Left kidney (tissue), 2 donors: ENCODE results near the gene NBEA. TPM values are rescaled to one million over a fixed set of nuclear protein-coding genes. Genes with fewer than 3 reads are reported as not detected.
"Not testable (repeated sequence)": the region's sequence is repeated elsewhere in the genome, so short reads cannot be mapped to it uniquely, and the experiment has no call there.

Source experiments
- DNase-seq: peaks from one replicate; pipeline ENCODE4 v3.0.0-alpha.2; 2013
- polyA plus RNA-seq: library from polyadenylated mRNA; unstranded; fragments of 120-200 nt; gene quantifications from one replicate; pipeline ENCODE4 v1.2.1, GENCODE V29; 2013; ENCODE audit not compliant: insufficient read length

The NBEA gene
- polyA plus RNA-seq, 1 donor: 19.8 TPM

DNA sequence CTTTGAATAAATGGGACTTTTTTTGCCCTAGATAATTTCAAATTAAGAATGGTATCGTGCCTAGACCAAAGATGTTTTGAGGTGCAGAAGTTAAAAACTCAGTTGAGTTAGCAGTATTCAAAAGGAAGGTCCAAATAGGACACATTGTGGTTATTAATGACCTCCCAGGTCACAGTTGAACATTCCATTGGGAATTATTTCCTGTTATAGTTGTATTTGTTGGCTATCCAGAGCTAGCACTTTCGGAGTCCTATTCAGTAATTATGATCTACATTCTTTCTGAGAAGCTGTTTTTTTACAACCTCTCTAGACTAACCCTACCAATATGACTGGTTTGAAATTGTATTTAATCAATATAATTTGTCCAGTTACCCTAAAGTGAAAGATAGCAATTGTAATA is 450.7 kb downstream of the NBEA start:
- DNase-seq: no peak

DNA sequence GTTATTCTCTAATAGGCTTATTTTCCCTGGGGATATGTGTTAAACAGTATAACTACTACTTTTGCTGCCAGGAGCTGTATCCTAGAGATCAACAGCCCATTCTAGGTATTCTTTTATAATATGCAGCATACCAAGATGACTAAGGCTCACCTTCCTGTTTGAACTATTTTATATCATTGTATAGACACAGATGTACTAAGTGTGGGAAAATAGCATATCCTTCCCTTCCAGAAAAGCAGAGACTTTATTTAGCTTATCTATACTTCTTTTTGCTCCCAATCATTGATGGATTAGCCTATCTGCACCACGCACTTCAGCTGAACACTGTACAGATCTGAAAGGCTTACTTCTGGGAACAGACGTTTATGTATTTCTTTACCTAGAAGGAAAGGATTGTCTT is 451.8 kb downstream of the NBEA start:
- no peak for DNase-seq

DNA sequence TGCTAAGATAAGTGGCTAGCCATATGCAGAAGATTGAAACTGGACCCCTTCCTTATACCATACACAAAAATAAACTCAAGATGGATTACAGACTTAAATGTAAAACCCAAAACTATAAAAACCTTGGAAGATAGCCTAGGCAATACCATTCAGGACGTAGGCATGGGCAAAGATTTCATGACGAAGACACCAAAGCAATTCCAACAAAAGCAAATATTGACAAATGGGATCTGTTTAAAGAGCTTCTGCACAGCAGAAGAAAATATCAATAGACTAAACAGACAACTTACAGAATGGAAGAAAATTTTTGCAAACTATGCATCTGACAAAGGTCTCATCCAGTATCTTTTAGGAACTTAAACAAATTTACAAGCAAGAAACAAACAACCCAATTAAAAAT is 466.2 kb downstream of the NBEA start:
- not testable (repeated sequence) for DNase-seq

DNA sequence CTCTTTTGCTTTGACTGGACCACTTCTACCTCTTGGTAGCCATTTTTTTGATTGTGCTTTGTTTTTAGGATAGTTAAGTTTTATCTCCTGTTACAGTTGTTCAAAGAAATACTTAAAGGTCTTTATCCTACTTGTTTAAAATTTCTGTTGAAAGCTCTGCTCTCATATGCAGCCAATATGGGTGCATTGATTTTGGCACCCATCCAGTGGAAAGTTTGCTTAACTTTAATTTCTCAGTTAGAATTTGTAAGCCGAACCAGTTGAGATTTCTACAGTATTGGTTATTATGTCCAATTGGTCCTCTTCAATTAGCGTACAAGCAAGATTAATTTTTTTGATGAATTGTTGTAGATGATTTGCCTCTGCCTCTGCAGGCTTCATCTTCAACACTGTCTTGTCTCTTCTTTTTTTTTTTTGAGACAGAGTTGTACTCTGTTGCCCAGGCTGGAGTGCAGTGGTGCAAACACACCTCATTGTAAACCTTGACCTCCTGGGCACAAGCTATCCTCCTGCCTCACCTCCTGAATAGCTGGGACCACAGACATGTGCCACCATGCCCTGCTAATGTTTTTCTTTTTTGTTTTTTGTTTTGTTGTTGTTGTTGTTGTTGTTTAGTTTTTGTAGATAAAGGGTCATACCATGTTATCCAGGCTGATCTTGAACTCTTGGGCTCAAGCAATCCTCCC is 469.1 kb downstream of the NBEA start:
- no peak for DNase-seq

GRCh38 chr13:35448465-35448864 is 506.4 kb downstream of the NBEA start:
- peak; percentile 63 for DNase-seq

DNA sequence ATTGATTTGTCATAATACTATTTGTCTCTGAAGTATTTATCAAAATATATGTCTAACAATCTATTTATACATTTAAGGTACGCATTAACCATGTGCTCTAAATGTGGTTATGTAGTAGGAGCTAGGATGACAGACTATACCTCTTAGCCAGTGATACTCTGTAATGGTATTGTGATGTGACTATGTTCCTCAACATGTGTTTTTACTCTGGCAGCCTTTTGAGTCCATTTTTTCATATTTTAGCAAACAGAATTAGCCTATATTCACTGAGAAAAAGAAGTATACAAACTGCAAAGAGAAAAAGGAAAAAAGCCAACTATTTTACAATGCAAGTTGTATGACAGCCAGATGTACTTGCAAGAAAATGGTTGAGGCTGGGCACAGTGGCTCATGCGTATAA is 507.8 kb downstream of the NBEA start:
- no peak for DNase-seq

DNA sequence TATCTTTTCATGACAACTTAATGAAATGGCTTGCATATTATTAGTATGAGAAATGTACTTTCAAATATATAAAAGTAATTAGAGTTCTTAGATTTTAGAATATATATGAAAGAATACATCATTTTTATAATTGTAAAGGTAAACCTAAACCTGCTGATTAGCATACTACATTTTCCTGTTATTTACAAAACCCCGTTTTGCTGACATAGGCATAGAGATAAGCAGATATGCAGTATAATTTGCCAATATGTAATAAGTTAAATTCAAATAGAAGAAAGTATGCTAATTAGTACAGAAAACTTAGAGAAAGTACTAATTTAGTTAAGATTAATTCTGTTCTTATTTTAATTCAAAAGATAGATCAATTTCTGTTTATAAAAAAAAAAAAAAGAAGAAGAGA is 513.0 kb downstream of the NBEA start:
- DNase-seq: no peak

GRCh38 chr13:35457258-35457657 is 515.2 kb downstream of the NBEA start:
- DNase-seq: no peak

- no peak for DNase-seq
Measured at GRCh38 chr13:35460061-35460460, 518.0 kb downstream of the NBEA start.

- no peak for DNase-seq
Measured at GRCh38 chr13:35465371-35465770, 523.3 kb downstream of the NBEA start.

DNA sequence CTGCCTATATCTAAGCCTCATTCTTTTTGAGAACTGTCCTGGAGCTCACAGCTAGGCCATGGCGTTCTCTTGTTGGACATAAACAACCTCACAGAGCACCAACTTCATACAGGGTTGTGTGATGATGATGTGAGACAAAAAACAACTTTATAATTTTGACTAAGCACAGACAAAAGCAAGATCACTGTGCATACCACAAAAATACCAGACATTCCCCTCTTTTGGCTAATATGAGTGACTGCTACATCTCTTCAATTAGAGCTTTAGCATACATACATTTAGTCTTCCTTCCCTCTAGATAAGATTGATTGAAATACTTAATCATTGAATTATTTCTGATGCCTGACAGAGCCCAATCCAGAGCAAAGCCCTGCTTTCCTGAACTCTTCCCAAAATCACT is 526.1 kb downstream of the NBEA start:
- DNase-seq: no peak

GRCh38 chr13:35469806-35470525 is 527.9 kb downstream of the NBEA start:
- no peak for DNase-seq

DNA sequence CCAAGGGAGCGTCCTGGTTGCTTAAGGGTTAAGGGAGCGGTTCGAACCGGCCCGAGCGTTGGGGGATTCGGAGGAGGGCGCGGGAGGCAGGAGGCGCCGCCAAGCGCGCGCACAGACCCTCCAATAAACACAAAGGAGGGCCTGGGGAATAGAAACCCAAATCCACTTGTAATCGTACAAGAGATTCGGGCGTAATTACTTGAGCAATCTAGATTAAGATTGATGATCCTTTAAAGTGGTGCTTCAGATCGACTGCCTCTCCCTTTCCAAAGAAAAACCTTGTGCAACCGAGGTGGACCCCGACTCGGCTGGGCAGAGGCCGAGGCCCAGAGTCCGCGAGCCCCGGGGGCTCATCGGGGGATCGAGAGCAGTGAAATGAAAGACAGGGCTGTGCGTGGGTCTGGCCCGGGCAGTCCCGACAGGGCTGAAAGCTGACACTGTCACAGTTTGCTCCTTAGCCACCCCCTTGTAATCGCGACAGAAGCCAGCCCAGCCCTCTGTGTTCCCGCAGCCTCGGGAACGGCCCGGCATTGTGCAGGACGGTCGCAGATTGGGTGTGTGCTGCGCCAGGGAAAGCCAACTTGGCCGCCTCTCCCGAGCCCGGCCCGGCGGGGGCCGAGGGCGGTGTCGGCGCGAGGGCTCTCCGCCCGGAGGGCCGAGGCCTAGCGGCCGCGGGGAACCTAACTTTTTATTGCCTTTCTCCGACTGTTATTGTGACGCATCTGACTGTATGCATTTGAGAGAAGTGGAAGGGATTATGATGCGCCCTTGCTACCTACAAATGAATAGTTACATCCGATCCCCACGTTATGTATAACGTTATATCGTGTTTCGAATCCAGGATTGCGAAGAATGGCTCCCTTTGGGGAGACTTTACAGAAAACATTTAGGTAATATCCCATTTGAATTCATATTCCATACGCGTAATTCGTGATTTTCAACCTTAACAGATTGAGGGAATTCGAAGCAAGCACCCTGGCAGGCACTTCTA is 528.9 kb downstream of the NBEA start:
- DNase-seq: peak; percentile 44

DNA sequence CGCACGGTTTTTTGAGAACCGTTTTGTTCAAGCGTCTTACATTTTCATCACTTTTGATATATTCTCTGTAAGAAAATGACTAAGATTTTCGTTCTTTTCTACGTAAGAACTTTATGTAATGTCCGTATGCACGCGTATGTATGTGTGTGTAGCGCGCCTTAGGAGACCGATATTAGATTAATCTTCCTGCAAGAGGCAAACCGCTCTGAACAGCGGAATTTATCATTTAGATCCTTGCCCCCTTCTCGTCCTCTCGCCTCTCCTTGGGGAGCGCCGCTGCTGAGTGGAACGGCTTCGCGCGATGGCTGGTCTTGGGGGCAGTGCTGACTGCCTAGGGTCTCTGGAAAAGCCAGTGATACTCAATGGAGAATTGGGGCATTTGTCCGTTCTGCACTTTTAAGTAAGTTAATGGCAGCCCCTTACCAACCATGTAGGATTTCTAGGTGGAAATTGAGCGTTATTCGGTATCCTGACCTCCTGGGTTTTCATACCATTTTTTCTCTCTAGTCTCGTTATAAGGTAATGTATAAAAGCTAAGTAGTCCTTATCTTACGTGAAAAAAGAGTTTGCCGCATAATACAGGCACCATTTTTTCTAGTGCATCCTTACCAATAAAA is 529.7 kb downstream of the NBEA start:
- DNase-seq: peak; percentile 26

DNA sequence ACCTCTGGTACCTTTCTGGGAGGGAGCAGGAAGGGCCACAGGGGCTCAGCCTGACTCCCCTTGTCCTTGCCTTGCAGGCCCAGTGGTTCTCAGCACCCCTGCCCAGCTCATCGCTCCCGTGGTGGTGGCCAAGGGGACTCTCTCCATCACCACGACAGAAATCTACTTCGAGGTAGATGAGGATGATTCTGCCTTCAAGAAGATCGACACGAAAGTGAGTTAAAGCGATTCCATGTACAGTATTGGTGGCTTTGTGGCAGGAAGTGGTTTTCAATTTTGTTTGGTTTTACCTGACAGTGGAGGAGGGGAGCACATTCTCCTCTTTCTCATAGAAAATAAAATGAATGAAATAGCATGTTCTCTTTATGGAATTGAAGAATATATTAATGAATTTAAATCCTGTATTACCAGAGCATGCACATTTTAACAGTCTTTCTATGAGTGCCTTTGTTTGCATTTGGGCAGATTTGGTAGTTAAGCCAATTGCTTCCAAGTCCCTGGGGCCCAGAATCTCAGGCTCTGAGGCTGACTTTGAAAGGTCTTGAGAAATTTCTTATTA is 530.3 kb downstream of the NBEA start:
- no peak for DNase-seq

DNA sequence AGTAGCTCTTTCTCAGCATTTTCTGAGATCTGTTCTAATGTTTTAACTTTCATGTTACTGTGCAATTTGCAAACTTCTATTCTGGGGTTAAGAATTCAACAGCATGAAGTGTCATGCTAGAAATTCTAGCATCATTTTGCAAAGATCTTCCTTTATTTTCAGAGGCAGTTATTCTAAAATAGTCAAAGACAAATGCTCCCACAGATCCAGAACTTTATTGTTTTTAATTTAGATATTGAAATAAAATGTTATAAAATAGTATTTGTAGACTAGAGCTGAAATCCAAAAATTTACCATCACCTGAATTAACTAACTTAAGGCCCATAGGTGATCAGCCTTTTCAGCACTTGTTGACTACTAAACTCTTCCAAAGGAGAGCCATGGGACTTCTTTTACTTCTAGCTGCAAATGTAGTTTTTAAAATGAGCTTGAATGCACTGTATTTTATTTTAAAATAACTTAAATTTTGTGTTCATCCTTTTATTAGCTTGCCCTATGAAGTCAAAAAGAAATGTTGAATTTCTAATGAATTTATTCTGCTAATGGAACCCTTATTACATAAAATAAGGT is 531.2 kb downstream of the NBEA start:
- peak; percentile 10 for DNase-seq

- peak; percentile 14 for DNase-seq
Measured at GRCh38 chr13:35473802-35474201, 531.7 kb downstream of the NBEA start.

DNA sequence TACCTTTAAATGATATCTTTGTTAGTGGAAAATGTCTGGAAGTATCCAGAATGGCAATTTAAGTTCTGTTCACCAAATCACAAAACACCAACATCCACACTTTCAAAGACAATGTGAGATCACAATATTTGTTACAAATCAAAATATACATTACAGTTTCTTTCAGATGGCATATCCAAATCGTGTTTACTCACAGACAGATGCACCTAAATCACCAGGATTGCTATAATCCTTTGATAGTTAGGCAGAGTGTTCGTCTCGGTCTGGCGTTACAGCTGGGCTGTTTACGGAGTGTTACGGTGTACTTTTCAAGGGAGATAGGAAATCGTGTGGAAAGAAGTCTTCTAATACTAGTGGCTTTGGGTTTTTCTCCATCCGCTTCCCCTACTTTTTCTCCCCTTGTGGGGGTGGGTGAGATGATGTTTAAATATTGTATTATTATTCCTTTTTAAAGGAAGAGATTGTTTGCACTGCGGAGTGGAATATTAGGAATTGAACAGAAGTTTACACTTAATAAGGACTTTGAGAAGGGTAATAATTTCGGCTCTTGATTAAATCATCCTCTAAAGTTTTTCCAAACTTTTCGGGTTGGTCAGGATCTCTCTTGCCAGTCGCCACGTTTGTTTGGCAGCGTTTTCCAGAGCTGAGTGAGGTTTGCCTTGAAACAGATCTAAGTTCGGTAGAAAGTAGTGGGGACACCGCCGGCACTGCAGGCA is 532.6 kb downstream of the NBEA start:
- DNase-seq: peak; percentile 38

- peak; percentile 43 for DNase-seq
Measured at GRCh38 chr13:35475212-35475959, 533.3 kb downstream of the NBEA start.
